GM19239 (cell line): ENCODE measurements around the gene GOLGA6L2.
A peak's percentile ranks its signal among the peaks of the same experiment; 100 is the strongest.
"Not testable (repeated sequence)": the region's sequence is repeated elsewhere in the genome, so short reads cannot be mapped to it uniquely, and the experiment has no call there.

Experiments used
- DNase-seq: peaks from one replicate; pipeline ENCODE4 v3.0.0; 2011; ENCODE audit warnings: low spot score; ENCODE audit not compliant: insufficient read length
- FAIRE-seq: peaks from 2 replicates; lab custom pipeline; 2011; peaks lifted over from hg19 to GRCh38; lab: Jason Lieb, UNC

GOLGA6L2 gene

GRCh38 chr15:23434699-23435098, 12.3 kb downstream of the GOLGA6L2 start:
- FAIRE-seq, DNase-seq: not testable (repeated sequence)

- not testable (repeated sequence) for DNase-seq, FAIRE-seq
Observed at GRCh38 chr15:23425327-23425726, 21.7 kb downstream of the GOLGA6L2 start.

GRCh38 chr15:23424111-23424904, 22.7 kb downstream of the GOLGA6L2 start:
- no peak for FAIRE-seq
- DNase-seq = no peak

- peak; percentile 33 for FAIRE-seq
- no peak for DNase-seq
Observed at GRCh38 chr15:23422946-23423708, 23.9 kb downstream of the GOLGA6L2 start.

- no peak for DNase-seq
- no peak for FAIRE-seq
Observed at GRCh38 chr15:23422099-23422945, 24.7 kb downstream of the GOLGA6L2 start.

GRCh38 chr15:23420806-23421575, 26.1 kb downstream of the GOLGA6L2 start:
- DNase-seq (peak; percentile 21), FAIRE-seq (no peak)

- DNase-seq = no peak
Observed at GRCh38 chr15:23416349-23417276, 30.4 kb downstream of the GOLGA6L2 start.

GRCh38 chr15:23415866-23416265, 31.2 kb downstream of the GOLGA6L2 start:
- not testable (repeated sequence) for DNase-seq
- FAIRE-seq = peak; percentile 45

More at GRCh38 chr15:23416349-23417276, 30.4 kb downstream of the GOLGA6L2 start:
- peak; percentile 93 for FAIRE-seq

GRCh38 chr15:23415321-23415865, 31.6 kb downstream of the GOLGA6L2 start:
- DNase-seq (no peak), FAIRE-seq (no peak)

- FAIRE-seq, DNase-seq: not testable (repeated sequence)
Observed at GRCh38 chr15:23412881-23413600, 34.0 kb downstream of the GOLGA6L2 start.

- FAIRE-seq = no peak
- no peak for DNase-seq
Observed at GRCh38 chr15:23411841-23412240, 35.2 kb downstream of the GOLGA6L2 start.

- no peak for FAIRE-seq
- no peak for DNase-seq
Observed at GRCh38 chr15:23403550-23403949, 43.5 kb downstream of the GOLGA6L2 start.

GRCh38 chr15:23402544-23402943, 44.5 kb downstream of the GOLGA6L2 start:
- DNase-seq = no peak
- no peak for FAIRE-seq

GRCh38 chr15:23402140-23402539, 44.9 kb downstream of the GOLGA6L2 start:
- no peak for FAIRE-seq
- no peak for DNase-seq

- FAIRE-seq (no peak), DNase-seq (no peak)
Observed at GRCh38 chr15:23401627-23402026, 45.4 kb downstream of the GOLGA6L2 start.

GRCh38 chr15:23399207-23399606, 47.8 kb downstream of the GOLGA6L2 start:
- not testable (repeated sequence) for FAIRE-seq, DNase-seq

- FAIRE-seq, DNase-seq: not testable (repeated sequence)
Observed at GRCh38 chr15:23398357-23398756, 48.7 kb downstream of the GOLGA6L2 start.

- DNase-seq = no peak
- FAIRE-seq = no peak
Observed at GRCh38 chr15:23397779-23398178, 49.3 kb downstream of the GOLGA6L2 start.
